NK-92 (cell line): Measurements from ENCODE around the gene TMEM62.

ENCODE experiments used
- DNase-seq: peaks from one replicate; lab custom pipeline; 2025; ENCODE audit not compliant: unreplicated experiment; lab: John Stamatoyannopoulos, UW

Gene TMEM62

GRCh38 chr15:43226436-43227305 lies 93.3 kb downstream of the TMEM62 start:
- no peak for DNase-seq

DNA sequence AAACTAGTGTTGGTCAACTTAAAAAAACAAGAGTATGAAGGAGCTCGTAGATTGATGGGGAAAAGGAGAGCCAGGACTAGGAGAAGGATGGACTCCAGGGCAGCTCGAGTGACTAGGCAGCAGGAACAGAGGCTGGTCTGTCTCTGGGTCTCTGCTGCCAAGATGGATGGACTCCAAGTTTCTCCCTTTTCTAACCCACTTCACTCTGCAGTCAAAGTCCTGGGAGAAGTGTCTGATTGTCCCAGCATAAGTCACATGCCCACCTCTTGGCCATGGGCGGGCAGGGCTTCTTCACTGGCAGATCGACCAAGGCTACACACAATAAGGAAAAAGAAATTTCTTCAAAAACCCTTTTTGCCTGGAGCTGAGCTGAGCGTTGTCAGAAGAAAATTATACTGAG lies 96.6 kb downstream of the TMEM62 start:
- DNase-seq = no peak

DNA sequence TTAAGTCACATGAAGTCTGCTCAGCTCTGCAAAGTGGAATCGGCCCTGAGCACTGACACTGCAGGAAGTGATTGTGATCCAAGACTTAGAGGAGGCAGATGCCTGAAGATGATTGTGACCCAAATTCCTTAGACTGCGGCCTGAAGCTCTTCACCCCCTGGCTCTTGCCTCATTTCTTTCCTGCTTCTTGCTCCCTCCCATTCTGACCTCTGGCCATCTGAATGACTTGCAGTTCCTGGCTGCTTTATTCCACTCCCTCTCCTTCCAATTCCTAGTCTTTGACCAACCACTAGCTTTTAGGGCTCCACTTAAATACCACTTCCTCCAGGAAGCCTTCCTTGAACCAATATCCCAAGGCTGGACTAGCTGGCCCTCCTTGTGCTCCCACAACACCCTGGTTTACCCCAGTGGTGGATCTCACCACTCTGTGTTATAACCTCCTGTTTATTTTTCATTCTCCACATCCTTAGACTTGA lies 97.3 kb downstream of the TMEM62 start:
- no peak for DNase-seq

GRCh38 chr15:43232289-43232874 lies 99.0 kb downstream of the TMEM62 start:
- DNase-seq = no peak
